Ovary (tissue), 10 donors: ENCODE measurements around the gene EMD. TPM values are rescaled to one million over a fixed set of nuclear protein-coding genes. Genes with fewer than 3 reads are reported as not detected.
"Not testable (repeated sequence)": the region's sequence is repeated elsewhere in the genome, so short reads cannot be mapped to it uniquely, and the experiment has no call there.

Source experiments
- DNase-seq, 5 donors: peaks; one replicate each; pipeline ENCODE4 v3.0.0-alpha.2; 2019 to 2020
- H3K27ac ChIP-seq, 2 donors: fragments of 200-600 bp; one replicate each; pipeline versions ENCODE4 v1.5.1 to v1.8.0; 2019 to 2022
- H3K27me3 ChIP-seq: fragments of 200-600 bp; one replicate; pipeline ENCODE4 v1.8.0; 2022
- H3K36me3 ChIP-seq: fragments of 200-600 bp; sonication (generic); one replicate; pipeline ENCODE4 v1.5.1; 2019
- H3K4me1 ChIP-seq: one replicate; pipeline ENCODE4 v1.8.1; 2013; ENCODE audit warnings: mild to moderate bottlenecking, moderate library complexity; ENCODE audit not compliant: insufficient read depth
- H3K4me3 ChIP-seq: fragments of 200-600 bp; sonication (generic); one replicate; pipeline ENCODE4 v1.5.1; 2017
- H3K9me3 ChIP-seq, 2 donors: fragments of 200-600 bp in 1 of 2; sonication (generic) in 1 of 2; one replicate each; pipeline versions ENCODE4 v1.5.1 to v1.8.1; 2013 to 2019; ENCODE audit warnings: mild to moderate bottlenecking in 1 of 2, moderate library complexity in 1 of 2
- CTCF ChIP-seq, 3 donors: fragments of 450-650 bp in 2 of 3; fragments of 200-600 bp in 1 of 3; IDR thresholded peaks; one replicate each; pipeline versions ENCODE4 v1.5.1 to v1.8.0; 2016 to 2022; ENCODE audit warnings: antibody characterized with exemption in 3 of 3, mild to moderate bottlenecking in 1 of 3
- EP300 ChIP-seq: sonication (generic); formaldehyde crosslinking; IDR thresholded peaks from one replicate; pipeline ENCODE4 v1.6.1; 2017; ENCODE audit warnings: antibody characterized with exemption
- POLR2A ChIP-seq: fragments of 450-650 bp; IDR thresholded peaks from one replicate; pipeline ENCODE4 v1.6.1; 2017; ENCODE audit warnings: antibody characterized with exemption, mild to moderate bottlenecking, moderate library complexity
- WGBS, 3 donors: extraction: QIAGEN DNeasy Blood & Tissue Kit in 1 of 3; methylation state at CpG; one replicate each; pipeline versions ENCODE4 v1.1.5 to v1.1.7; 2013 to 2017; 5-methylcytosine and 5-hydroxymethylcytosine counted together
- intact Hi-C, 4 donors: fragments of 100-400 bp; cut with DNase I; formaldehyde crosslinking; loops; one replicate each; pipeline versions ENCODE4 v1.11.0 to v1.15.1; 2022 to 2023
- long read RNA-seq, 3 donors: library from polyadenylated mRNA in 2 of 3; unstranded in 2 of 3; transcript quantifications; one replicate each; pipeline ENCODE4 v2.0.0 and lab custom pipeline, GENCODE V29; 2021 to 2026
- polyA plus RNA-seq, 2 donors: library from polyadenylated mRNA; stranded (reverse); fragments of 200-250 nt in 1 of 2; fragments of 350-450 nt in 1 of 2; fragmentation: Illumina TruSeq in 1 of 2; extraction: RNeasy Lipid Tissue Mini Kit (QIAGEN cat#74804) in 1 of 2; gene quantifications; one replicate each; pipeline ENCODE4 v1.2.3, GENCODE V29; 2013 to 2014
- total RNA-seq, 7 donors: library from RNA; depleted of rRNA in 2 of 7; stranded (reverse); fragments of >200 nt in 2 of 7; fragmentation: NEBNext Ultra II Directional in 3 of 7; extraction: Animal tissue kit (Norgen Biotek cat#: 25700) in 3 of 7; gene quantifications; one replicate each; pipeline versions ENCODE4 v1.1.0 to v1.2.4, GENCODE V29; 2016 to 2023
- donor health status: DM: no; HTN: no; CAD: no; lungs with moderate emphysema.
- donor health status: DM: no; HTN: no; CAD: no.
- donor health status: Bipolar disorder and iron deficiency.
- donor health status: DM: yes; HTN: yes; CAD: no.
- donor health status: DM: no; HTN: no; CAD: no.
- donor health status: DM: yes; HTN: yes; CAD: no.

EMD gene
- total RNA-seq = 100 to 1,000 TPM in 5 of 7 donors, 10 to 100 TPM in 2; 40.5 to 158 (median 107) TPM
- 100 to 1,000 TPM in 1 of 2 donors, 10 to 100 TPM in 1; 55.1 to 146 TPM for polyA plus RNA-seq
- long read RNA-seq, donor 1, transcript EMD-202 (6 exons, 1,379 nt) = major isoform, 112 of 150 reads
- long read RNA-seq, donor 1, partial matches to known transcripts = 5 of 150 reads
- long read RNA-seq, donor 1, other reads (novel, unspliced or antisense) = 25 of 150 reads
- long read RNA-seq, donor 2, transcript EMD-202 (6 exons, 1,379 nt) = major isoform, 39 of 62 reads
- long read RNA-seq, donor 2, partial matches to known transcripts = 19 of 62 reads
- long read RNA-seq, donor 2, other reads (novel, unspliced or antisense) = 0 of 62 reads
- long read RNA-seq, donor 3, transcript EMD-202 (6 exons, 1,379 nt) = major isoform, 34 of 50 reads
- long read RNA-seq, donor 3, partial matches to known transcripts = 4 of 50 reads
- long read RNA-seq, donor 3, other reads (novel, unspliced or antisense) = 6 of 50 reads

- no peaks in the 10 kb centered on the region for H3K27me3 ChIP-seq
- peak; percentile 95 to 98 (median 97) for DNase-seq
- no peaks in the 10 kb centered on the region for H3K9me3 ChIP-seq
- H3K4me1 ChIP-seq = no peaks in the 10 kb centered on the region
- TF ChIP-seq EP300 = no peak
- peak; percentile 94 for TF ChIP-seq POLR2A
- H3K36me3 ChIP-seq = no peaks in the 10 kb centered on the region
- 31 to 51% (median 44%) methylated on average over 82 to 103 of the region's 103 CpGs for WGBS, 3 donors
- intact Hi-C loops = no loop called here
- peak within 1 kb of the TSS; percentile 97 to 98 for H3K27ac ChIP-seq
- peak within 1 kb of the TSS; percentile 89 for H3K4me3 ChIP-seq
Observed at GRCh38 chrX:154378799-154379568, at the start of gene EMD. Gene EMD (plus strand): TSS chrX:154379295. CDS start chrX:154379485, 190 bp downstream.

- Histone ChIP-seq H3K36me3 (no peaks in the 10 kb centered on the region), H3K4me1 (no peaks in the 10 kb centered on the region), H3K4me3 (no peak overlapping the region), H3K9me3 (no peaks in the 10 kb centered on the region), H3K27me3 (no peaks in the 10 kb centered on the region), H3K27ac (no peak overlapping the region)
- WGBS, 3 donors = 87 to 91% (median 91%) methylated on average over 29 of the region's 29 CpGs
- intact Hi-C loops = no loop called here
- DNase-seq = no peak
- TF ChIP-seq POLR2A (no peak), CTCF (IDR thresholded peaks at IDR 0.05) (no peak), EP300 (no peak)
Observed at GRCh38 chrX:154332561-154332960, 46.5 kb upstream of the EMD start.

DNA sequence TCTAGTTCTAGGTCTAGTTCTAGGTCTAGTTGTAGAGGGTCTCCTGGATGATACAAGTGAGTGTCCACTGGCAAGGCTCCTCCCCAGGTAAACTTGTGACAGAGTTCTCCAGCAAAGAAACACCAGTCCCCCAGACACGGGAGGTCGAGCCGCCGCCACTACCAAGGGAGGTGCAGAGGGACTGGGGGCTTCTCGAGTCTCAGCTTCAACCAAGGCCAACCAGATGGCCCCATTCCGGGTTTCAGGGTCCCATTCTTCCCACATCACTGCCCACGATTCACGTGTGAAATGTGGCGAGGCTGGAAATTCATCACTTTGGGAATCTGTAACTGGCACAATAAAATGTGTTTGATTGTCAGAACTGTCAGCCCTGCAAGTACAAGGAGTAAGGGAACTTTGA is 46.0 kb upstream of the EMD start:
- no peak overlapping the region for H3K4me3 ChIP-seq
- H3K36me3 ChIP-seq = no peaks in the 10 kb centered on the region
- intact Hi-C loops = no loop called here
- no peak overlapping the region for H3K27ac ChIP-seq
- TF ChIP-seq EP300 = no peak
- no peaks in the 10 kb centered on the region for H3K4me1 ChIP-seq
- H3K27me3 ChIP-seq = no peaks in the 10 kb centered on the region
- 83 to 92% (median 87%) methylated on average over 9 of the region's 9 CpGs for WGBS, 3 donors
- H3K9me3 ChIP-seq = no peaks in the 10 kb centered on the region
- DNase-seq = no peak

DNA sequence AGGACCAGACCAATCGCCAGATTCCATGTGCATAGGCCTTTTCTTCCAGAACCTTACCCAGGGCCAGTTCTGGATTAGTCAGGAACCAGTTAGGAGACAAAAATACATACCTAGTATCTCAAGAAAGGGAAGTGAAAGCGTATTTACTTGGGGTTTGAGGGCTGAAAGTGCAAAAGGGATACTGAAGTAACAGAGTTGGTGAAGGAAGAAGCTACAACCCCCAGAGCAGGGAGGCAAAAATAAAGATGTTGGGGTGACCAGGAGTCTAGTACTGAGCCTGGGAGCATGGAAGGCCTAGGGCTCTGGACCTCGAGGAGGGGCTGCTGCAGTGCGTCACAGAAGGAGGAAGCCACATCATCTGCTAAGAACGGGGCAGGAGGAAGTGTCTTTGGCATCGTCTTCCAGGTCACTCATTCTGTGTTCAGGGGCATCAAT is 45.2 kb upstream of the EMD start:
- Histone ChIP-seq H3K4me3 (no peak overlapping the region), H3K36me3 (no peaks in the 10 kb centered on the region), H3K27me3 (no peaks in the 10 kb centered on the region), H3K9me3 (no peaks in the 10 kb centered on the region), H3K4me1 (no peaks in the 10 kb centered on the region), H3K27ac (no peak overlapping the region)
- TF ChIP-seq EP300 (no peak), POLR2A (no peak), CTCF (IDR thresholded peaks at IDR 0.05) (no peak)
- WGBS, 3 donors = 69 to 74% (median 72%) methylated on average over 6 of the region's 6 CpGs
- intact Hi-C loops = no loop called here
- DNase-seq = no peak

GRCh38 chrX:154334496-154334895 is 44.6 kb upstream of the EMD start:
- Histone ChIP-seq H3K27me3 (no peaks in the 10 kb centered on the region), H3K4me3 (no peak overlapping the region), H3K27ac (no peak overlapping the region), H3K4me1 (no peaks in the 10 kb centered on the region), H3K9me3 (no peaks in the 10 kb centered on the region), H3K36me3 (no peaks in the 10 kb centered on the region)
- 56 to 64% (median 62%) methylated on average over 10 of the region's 10 CpGs for WGBS, 3 donors
- DNase-seq = no peak
- no peak for TF ChIP-seq POLR2A
- TF ChIP-seq CTCF (IDR thresholded peaks at IDR 0.05) = no peak
- no peak for TF ChIP-seq EP300
- intact Hi-C loops = no loop called here

DNA sequence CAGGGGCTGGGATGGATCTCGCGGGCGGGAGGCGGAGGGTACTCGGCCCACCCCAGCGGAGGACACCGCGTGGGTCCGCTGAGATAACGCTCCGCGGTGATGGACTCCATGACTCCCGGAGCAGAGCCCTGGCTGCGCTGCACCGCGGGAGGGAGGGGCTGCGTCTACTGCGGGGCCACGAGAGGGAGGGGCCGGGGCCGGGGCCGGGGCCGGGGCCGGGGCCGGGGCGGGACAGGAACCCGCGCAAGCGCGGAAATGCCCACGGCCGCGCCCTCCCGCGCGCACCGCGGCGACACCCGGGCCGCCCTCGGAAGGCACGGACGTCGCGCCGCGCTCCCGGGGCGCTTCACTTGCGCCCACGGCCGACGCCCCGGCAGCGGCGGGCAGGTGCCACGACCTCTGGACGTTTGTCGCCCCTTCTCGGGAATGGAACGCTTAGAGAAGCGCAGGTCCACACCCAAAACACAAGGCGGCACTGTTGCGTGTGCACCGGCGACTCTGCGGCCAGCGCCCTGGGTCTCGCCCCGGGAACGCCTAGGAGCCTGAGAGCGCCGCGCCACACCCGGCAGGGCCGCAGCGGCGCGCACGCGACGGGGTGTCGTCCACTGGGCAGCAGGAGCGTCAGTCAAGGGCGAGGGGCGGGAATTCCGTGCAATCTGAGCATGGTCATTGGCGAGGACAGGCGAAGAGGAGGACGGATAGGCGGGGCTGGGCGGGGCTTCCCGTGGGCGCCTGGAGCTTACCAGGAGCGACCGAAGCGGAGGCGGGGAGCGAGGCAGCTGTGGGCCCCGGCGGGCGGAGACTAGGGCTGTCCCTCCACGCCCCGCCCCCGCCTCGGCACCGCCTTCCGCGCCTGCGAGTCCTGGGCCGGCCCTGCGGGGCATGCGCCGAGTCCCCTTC is 37.4 kb upstream of the EMD start:
- H3K36me3 ChIP-seq, intact Hi-C loops, H3K4me1 ChIP-seq, H3K27me3 ChIP-seq, H3K4me3 ChIP-seq, H3K9me3 ChIP-seq: not testable (repeated sequence)
- DNase-seq = peak in 2 of 5 donors; percentile 29 to 51
- H3K27ac ChIP-seq = peak overlapping the region in 1 of 2 donors; percentile 75
- 40% methylated on average over 10 of the region's 115 CpGs; no CpG with 5 or more reads in 2 of the 3 donors for WGBS, 3 donors

- H3K4me3 ChIP-seq, intact Hi-C loops: not testable (repeated sequence)
Observed at GRCh38 chrX:154343063-154343462, 36.0 kb upstream of the EMD start.

More at GRCh38 chrX:154343063-154343462, 36.0 kb upstream of the EMD start:
- not testable (repeated sequence) for H3K9me3 ChIP-seq, H3K4me1 ChIP-seq, H3K27ac ChIP-seq, DNase-seq, H3K36me3 ChIP-seq, H3K27me3 ChIP-seq
- no CpG with 5 or more reads among the region's 16 CpGs for WGBS, 3 donors
